Astrocyte (in vitro differentiated cells and primary cell): Measurements from ENCODE around the gene CBFA2T2.

Source experiments
- CTCF ChIP-seq: IDR thresholded peaks from 2 replicates; pipeline ENCODE4 v1.5.1; 2011; ENCODE audit warnings: low read depth, mild to moderate bottlenecking, inconsistent platforms, low read length, moderate library complexity; ENCODE audit not compliant: insufficient read depth
- EZH2 ChIP-seq: IDR thresholded peaks from 2 replicates; pipeline ENCODE4 v1.6.1; 2012; ENCODE audit warnings: mild to moderate bottlenecking, low read length, inconsistent platforms; ENCODE audit not compliant: insufficient read depth

GRCh38 chr20:33481431-33481941 lies 8.4 kb upstream of the CBFA2T2 start:
- no peak for TF ChIP-seq CTCF
- no peak for TF ChIP-seq EZH2
